GM23248 (cell line): ENCODE data around the gene SKAP1. TPM values are rescaled to one million over a fixed set of nuclear protein-coding genes. Genes with fewer than 3 reads are reported as not detected.

Source experiments
- DNase-seq: peaks from one replicate; pipeline ENCODE4 v3.0.0-alpha.2; 2015
- H2AFZ ChIP-seq: fragments of 200-600 bp; sonication (generic); 2 replicates; pipeline ENCODE4 v1.6.1; 2016; ENCODE audit warnings: antibody characterized with exemption
- H3F3A ChIP-seq: fragments of 200-600 bp; sonication (generic); 2 replicates; pipeline ENCODE4 v1.6.1; 2016; ENCODE audit warnings: mild to moderate bottlenecking, antibody characterized with exemption, mixed run types; ENCODE audit not compliant: insufficient read depth
- H3K27ac ChIP-seq: fragments of 200-600 bp; sonication (generic); 2 replicates; pipeline ENCODE4 v1.5.1; 2016; ENCODE audit warnings: mild to moderate bottlenecking
- H3K27me3 ChIP-seq: fragments of 200-600 bp; sonication (generic); replicated peaks from 2 replicates; pipeline ENCODE4 v1.6.1; 2016; ENCODE audit warnings: mild to moderate bottlenecking; ENCODE audit not compliant: insufficient read depth
- H3K36me3 ChIP-seq: fragments of 200-600 bp; sonication (generic); 2 replicates; pipeline ENCODE4 v1.6.1; 2016; ENCODE audit warnings: low read depth, mild to moderate bottlenecking
- H3K4me1 ChIP-seq: fragments of 200-600 bp; sonication (generic); 2 replicates; pipeline ENCODE4 v1.6.1; 2016; ENCODE audit warnings: mild to moderate bottlenecking; ENCODE audit not compliant: insufficient read depth
- H3K4me2 ChIP-seq: fragments of 200-600 bp; sonication (generic); one replicate; pipeline ENCODE4 v1.6.1; 2016; ENCODE audit warnings: mild to moderate bottlenecking; ENCODE audit not compliant: unreplicated experiment
- H3K4me3 ChIP-seq: fragments of 200-600 bp; sonication (generic); 2 replicates; pipeline ENCODE4 v1.5.1; 2016; ENCODE audit warnings: mild to moderate bottlenecking
- H3K79me2 ChIP-seq: fragments of 200-600 bp; sonication (generic); 2 replicates; pipeline ENCODE4 v1.6.1; 2016; ENCODE audit warnings: mild to moderate bottlenecking; ENCODE audit not compliant: insufficient read depth
- H3K9ac ChIP-seq: fragments of 200-600 bp; sonication (generic); 2 replicates; pipeline ENCODE4 v1.6.1; 2016; ENCODE audit warnings: mild to moderate bottlenecking
- H3K9me2 ChIP-seq: fragments of 200-600 bp; sonication (generic); 2 replicates; pipeline ENCODE4 v1.6.1; 2016; ENCODE audit warnings: mixed run types, mild to moderate bottlenecking, moderate library complexity; ENCODE audit not compliant: insufficient read depth
- H3K9me3 ChIP-seq: fragments of 200-600 bp; sonication (generic); one replicate; pipeline ENCODE4 v1.6.1; 2017; ENCODE audit warnings: low read depth
- H4K20me1 ChIP-seq: fragments of 200-600 bp; sonication (generic); 2 replicates; pipeline ENCODE4 v1.6.0; 2016; ENCODE audit not compliant: insufficient read depth
- EZH2 ChIP-seq: fragments of 200-600 bp; sonication (generic); IDR thresholded peaks from 2 replicates; pipeline ENCODE4 v1.6.1; 2018; ENCODE audit warnings: antibody characterized with exemption, mild to moderate bottlenecking; ENCODE audit not compliant: insufficient read depth, poor library complexity, severe bottlenecking
- EZH2phosphoT487 ChIP-seq: fragments of 200-600 bp; sonication (generic); IDR thresholded peaks from 2 replicates; pipeline ENCODE4 v1.6.1; 2018; ENCODE audit warnings: antibody characterized with exemption, moderate library complexity, mild to moderate bottlenecking, low read depth; ENCODE audit not compliant: insufficient read depth
- WGBS, 2 experiments: methylation state at CpG; one replicate each; pipeline ENCODE4 v1.1.6; 2015 to 2017; ENCODE audit warnings: low lambda C conversion rate in 2 of 2, low coverage in 1 of 2; ENCODE audit errors: missing lambda C conversion rate in 2 of 2; 5-methylcytosine and 5-hydroxymethylcytosine counted together
- in situ Hi-C: fragments of 300-500 bp; cut with MboI; formaldehyde crosslinking; loops from 2 replicates; pipeline ENCODE4 v1.15.0; 2020
- polyA plus RNA-seq: library from polyadenylated mRNA; unstranded; fragments of >200 nt; fragmentation: Nextera tagmentation; extraction: Ambion mirVana; gene quantifications from 2 replicates; pipeline ENCODE4 v1.2.1, GENCODE V29; 2016
- total RNA-seq: library from RNA; depleted of rRNA; stranded (reverse); fragments of >200 nt; shearing (Covaris generic); gene quantifications from 2 replicates; pipeline ENCODE4 v1.2.3, GENCODE V29; 2014

The SKAP1 gene
- total and polyA plus RNA-seq, 2 experiments from 2014 or later: not detected

GRCh38 chr17:48297825-48298224 is 132.2 kb downstream of the SKAP1 start:
- peaks cover 55% of the 10 kb centered on the region for H3K27me3 ChIP-seq
- no peak overlapping the region for H3K4me2 ChIP-seq
- in situ Hi-C loops: no loop called here

GRCh38 chr17:48296453-48296852 is 133.6 kb downstream of the SKAP1 start:
- peaks cover 53% of the 10 kb centered on the region for H3K27me3 ChIP-seq
- H3K9me3 ChIP-seq: no peaks in the 10 kb centered on the region
- no peak for DNase-seq
- no peaks in the 10 kb centered on the region for H3K4me1 ChIP-seq
- no peak overlapping the region for H3K4me2 ChIP-seq
- no peak overlapping the region for H2AFZ ChIP-seq
- H3K9ac ChIP-seq: no peak overlapping the region
- no peaks in the 10 kb centered on the region for H3F3A ChIP-seq
- in situ Hi-C loops: no loop called here
- H4K20me1 ChIP-seq: no peaks in the 10 kb centered on the region
- TF ChIP-seq EZH2: no peak
- TF ChIP-seq EZH2phosphoT487: no peak
- H3K36me3 ChIP-seq: no peaks in the 10 kb centered on the region
- no peak overlapping the region for H3K27ac ChIP-seq
- no peaks in the 10 kb centered on the region for H3K9me2 ChIP-seq
- 88 to 95% methylated on average over 2 of the region's 2 CpGs for WGBS, 2 experiments
- no peak overlapping the region for H3K4me3 ChIP-seq
- H3K79me2 ChIP-seq: no peaks in the 10 kb centered on the region

More at GRCh38 chr17:48297825-48298224, 132.2 kb downstream of the SKAP1 start:
- no peak for DNase-seq
- Histone ChIP-seq H3K36me3 (no peaks in the 10 kb centered on the region), H3K27ac (no peak overlapping the region), H3K4me1 (no peaks in the 10 kb centered on the region), H3K4me3 (no peak overlapping the region), H3F3A (no peaks in the 10 kb centered on the region), H3K9ac (no peak overlapping the region), H4K20me1 (no peaks in the 10 kb centered on the region), H3K9me3 (no peaks in the 10 kb centered on the region), H3K79me2 (no peaks in the 10 kb centered on the region), H3K9me2 (no peaks in the 10 kb centered on the region), H2AFZ (no peak overlapping the region)
- TF ChIP-seq EZH2phosphoT487 (no peak), EZH2 (no peak)
- WGBS, 2 experiments: 64 to 69% methylated on average over 4 of the region's 4 CpGs

DNA sequence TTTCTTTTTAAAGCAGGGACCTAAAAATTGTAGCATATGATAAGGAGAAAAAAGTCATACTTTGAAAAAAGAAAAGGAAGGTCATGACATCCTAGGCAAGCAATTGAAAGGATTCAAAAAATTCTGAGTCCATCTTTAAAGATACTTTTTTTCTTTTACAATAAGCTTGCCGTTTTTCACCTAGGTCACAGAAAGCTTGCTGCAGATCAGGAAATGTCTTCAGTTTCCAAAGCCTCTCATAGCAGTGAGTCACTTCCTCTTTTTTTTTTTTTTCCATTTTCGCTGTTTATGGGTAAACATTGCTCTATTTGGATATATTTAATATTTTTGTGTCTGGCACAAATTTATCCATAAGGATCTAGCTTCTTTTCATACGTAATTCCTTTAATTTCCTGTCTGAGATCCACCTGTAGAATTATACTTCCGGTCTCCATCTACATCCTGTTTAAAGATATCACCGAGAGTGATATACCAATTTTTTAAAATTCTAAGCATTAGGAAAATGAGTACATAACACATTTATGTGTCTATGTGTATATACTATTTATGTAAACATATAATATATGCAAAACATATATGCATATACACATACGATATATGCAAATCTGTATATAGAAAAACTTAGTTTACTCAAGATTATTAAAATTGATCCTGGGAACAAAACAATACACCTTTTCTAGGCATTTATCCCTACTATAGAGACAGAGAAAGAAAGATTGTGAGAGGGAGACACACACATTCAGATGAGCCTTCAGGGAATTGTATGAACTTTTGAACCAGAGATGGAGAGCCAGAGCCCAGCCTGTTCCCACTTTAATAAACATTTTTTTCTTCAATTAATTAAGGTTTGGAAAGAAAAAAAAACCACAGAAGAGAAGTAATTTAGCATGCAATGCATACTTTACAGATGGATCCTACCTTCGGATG is 134.4 kb downstream of the SKAP1 start:
- peak; percentile 16 for DNase-seq
- WGBS, 2 experiments: 89% methylated on average over 7 of the region's 7 CpGs
- Histone ChIP-seq H3K9me3 (no peaks in the 10 kb centered on the region), H3K27ac (no peak overlapping the region), H3K9me2 (no peaks in the 10 kb centered on the region), H3K27me3 (peaks cover 50% of the 10 kb centered on the region), H3K36me3 (no peaks in the 10 kb centered on the region), H3K9ac (no peak overlapping the region), H3K79me2 (no peaks in the 10 kb centered on the region), H3K4me3 (no peak overlapping the region), H3K4me2 (no peak overlapping the region), H2AFZ (no peak overlapping the region; the same call in 1 of the 2 replicates), H4K20me1 (no peaks in the 10 kb centered on the region), H3K4me1 (no peaks in the 10 kb centered on the region), H3F3A (no peaks in the 10 kb centered on the region)
- no peak for TF ChIP-seq EZH2
- TF ChIP-seq EZH2phosphoT487: no peak
- in situ Hi-C loops: no loop called here

GRCh38 chr17:48294806-48295361 is 135.1 kb downstream of the SKAP1 start:
- Histone ChIP-seq H3K9me2 (no peaks in the 10 kb centered on the region), H3K9ac (no peak overlapping the region), H3K27ac (no peak overlapping the region), H3K9me3 (no peaks in the 10 kb centered on the region), H3K4me3 (no peak overlapping the region), H3K27me3 (peaks cover 53% of the 10 kb centered on the region), H3K4me1 (no peaks in the 10 kb centered on the region), H2AFZ (no peak overlapping the region; the same call in 1 of the 2 replicates), H3K79me2 (no peaks in the 10 kb centered on the region), H3K36me3 (no peaks in the 10 kb centered on the region), H3K4me2 (no peak overlapping the region), H3F3A (no peaks in the 10 kb centered on the region), H4K20me1 (no peaks in the 10 kb centered on the region)
- 62 to 66% methylated on average over 3 of the region's 3 CpGs for WGBS, 2 experiments
- DNase-seq: no peak
- TF ChIP-seq EZH2: no peak
- no peak for TF ChIP-seq EZH2phosphoT487
- in situ Hi-C loops: no loop called here
